Epithelial cell of proximal tubule (primary cell): Measurements from ENCODE around the gene ADAMTS19. TPM values are rescaled to one million over a fixed set of nuclear protein-coding genes. Genes with fewer than 3 reads are reported as not detected.
A peak's percentile ranks its signal among the peaks of the same experiment; 100 is the strongest.

ENCODE experiments used
- DNase-seq: peaks from one replicate; pipeline ENCODE4 v3.0.0-alpha.2; 2011; ENCODE audit warnings: low read depth
- H3K4me3 ChIP-seq: 2 replicates; pipeline ENCODE4 v1.5.1; 2011; ENCODE audit warnings: low read depth, mild to moderate bottlenecking, low read length
- total RNA-seq: library from RNA; depleted of rRNA; stranded (reverse); fragments of >200 nt; gene quantifications from 2 replicates; pipeline ENCODE4 v1.2.3, GENCODE V29; 2015
- TF ChIP-seq, protein P1 (sequence below): conservative IDR thresholded peaks from 2 replicates; pipeline ENCODE4 v1.5.1; 2012; ENCODE audit warnings: low read depth, mild to moderate bottlenecking, low read length

Gene ADAMTS19
- total RNA-seq, 1 donor from 2014 or later = 0.12 TPM

GRCh38 chr5:129652349-129653056, 192.4 kb downstream of the ADAMTS19 start:
- DNase-seq = no peak
- H3K4me3 ChIP-seq = no peak overlapping the region
- TF ChIP-seq, protein P1, sequence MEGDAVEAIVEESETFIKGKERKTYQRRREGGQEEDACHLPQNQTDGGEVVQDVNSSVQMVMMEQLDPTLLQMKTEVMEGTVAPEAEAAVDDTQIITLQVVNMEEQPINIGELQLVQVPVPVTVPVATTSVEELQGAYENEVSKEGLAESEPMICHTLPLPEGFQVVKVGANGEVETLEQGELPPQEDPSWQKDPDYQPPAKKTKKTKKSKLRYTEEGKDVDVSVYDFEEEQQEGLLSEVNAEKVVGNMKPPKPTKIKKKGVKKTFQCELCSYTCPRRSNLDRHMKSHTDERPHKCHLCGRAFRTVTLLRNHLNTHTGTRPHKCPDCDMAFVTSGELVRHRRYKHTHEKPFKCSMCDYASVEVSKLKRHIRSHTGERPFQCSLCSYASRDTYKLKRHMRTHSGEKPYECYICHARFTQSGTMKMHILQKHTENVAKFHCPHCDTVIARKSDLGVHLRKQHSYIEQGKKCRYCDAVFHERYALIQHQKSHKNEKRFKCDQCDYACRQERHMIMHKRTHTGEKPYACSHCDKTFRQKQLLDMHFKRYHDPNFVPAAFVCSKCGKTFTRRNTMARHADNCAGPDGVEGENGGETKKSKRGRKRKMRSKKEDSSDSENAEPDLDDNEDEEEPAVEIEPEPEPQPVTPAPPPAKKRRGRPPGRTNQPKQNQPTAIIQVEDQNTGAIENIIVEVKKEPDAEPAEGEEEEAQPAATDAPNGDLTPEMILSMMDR = no peak

GRCh38 chr5:129653057-129653375, 192.9 kb downstream of the ADAMTS19 start:
- no peak for DNase-seq
- H3K4me3 ChIP-seq = no peak overlapping the region
- TF ChIP-seq, protein P1 = no peak

- no peak for DNase-seq
- TF ChIP-seq, protein P1 = no peak
- H3K4me3 ChIP-seq = no peak overlapping the region
These were observed 193.3 kb downstream of the ADAMTS19 start for GRCh38 chr5:129653442-129653841.

DNA sequence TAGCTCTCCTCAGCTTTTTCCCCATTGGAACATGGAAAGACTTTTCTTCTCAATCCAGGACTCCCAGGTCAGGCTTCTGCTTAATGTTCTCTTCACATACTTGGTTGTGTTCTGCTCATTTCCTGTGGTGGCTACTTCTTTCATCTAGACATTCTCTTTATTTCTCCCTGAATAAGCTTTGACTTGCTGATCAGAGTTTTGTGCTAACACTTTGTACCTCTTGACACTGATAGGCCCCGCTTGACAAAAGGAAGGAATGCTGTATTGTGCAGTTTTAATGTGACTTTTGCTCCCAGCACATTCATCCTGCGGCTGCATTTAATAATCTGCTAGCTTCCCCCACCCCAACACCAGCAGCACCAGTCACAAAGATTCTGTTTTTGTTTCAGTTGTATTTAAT, 196.9 kb downstream of the ADAMTS19 start:
- TF ChIP-seq, protein P1 = no peak
- DNase-seq = no peak
- no peak overlapping the region for H3K4me3 ChIP-seq

- H3K4me3 ChIP-seq = no peak overlapping the region
- TF ChIP-seq, protein P1 = no peak
These were observed 198.7 kb downstream of the ADAMTS19 start for GRCh38 chr5:129658801-129659200.

DNA sequence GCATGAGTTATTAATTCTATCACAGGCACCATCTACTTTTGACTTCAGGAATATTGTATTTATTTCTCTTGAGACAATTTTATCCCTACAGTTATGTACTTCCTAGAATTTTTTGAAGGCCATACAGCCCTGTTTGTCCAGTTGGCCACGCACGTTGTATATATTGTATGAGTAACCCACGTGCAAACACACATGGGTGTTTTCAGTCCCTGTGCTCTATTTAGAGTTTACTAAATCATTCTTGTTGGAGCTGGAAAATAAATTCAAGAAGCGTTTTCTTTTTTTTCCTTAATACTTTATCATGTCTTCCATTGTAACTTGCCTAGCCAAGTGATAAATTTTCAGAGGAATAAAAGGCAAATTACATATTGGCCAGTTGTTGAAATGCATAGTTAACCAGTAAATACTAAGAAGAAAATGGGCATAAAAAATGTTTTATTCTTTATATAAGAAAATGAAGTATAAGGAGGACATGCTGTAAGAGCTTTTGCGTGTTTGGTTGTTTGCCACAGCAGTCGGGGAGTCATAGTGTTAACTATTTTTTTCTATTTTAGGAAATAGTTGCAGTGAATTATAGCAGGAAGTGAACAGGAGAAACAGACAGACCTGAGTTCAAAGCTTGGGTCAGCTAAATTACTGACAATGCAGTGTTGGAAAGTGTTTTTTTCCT, 201.4 kb downstream of the ADAMTS19 start:
- TF ChIP-seq, protein P1 = no peak
- H3K4me3 ChIP-seq = no peak overlapping the region
- DNase-seq = no peak

More at GRCh38 chr5:129658801-129659200, 198.7 kb downstream of the ADAMTS19 start:
- no peak for DNase-seq

DNA sequence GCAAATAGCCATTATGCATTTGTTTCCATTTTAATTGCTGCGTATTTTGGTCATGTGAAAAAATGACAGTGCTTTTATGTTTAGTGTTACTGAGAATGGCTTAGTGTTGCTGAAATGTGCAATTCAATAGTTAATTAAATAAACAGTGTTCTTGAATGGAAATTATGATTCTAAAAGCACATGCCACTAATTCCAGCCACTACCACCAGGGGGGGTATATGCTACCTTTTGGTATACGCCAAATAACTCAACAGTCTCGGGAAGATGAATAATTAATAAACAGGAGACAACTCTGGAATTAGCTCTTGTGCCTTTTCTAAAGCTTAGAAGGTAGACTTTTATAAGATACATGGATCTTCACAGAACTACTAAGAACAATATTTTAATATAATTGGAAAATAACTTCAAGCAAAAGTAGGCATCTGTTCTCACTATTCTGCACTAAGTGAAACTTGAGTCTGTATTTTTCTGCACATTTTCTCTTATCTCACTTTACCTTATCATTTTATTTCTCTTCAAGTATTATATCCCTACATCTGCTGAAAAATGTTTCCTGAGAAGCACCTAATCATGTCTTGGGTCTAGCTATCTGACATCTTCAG, 204.3 kb downstream of the ADAMTS19 start:
- DNase-seq = no peak
- TF ChIP-seq, protein P1 = peak; percentile 92
- no peak overlapping the region for H3K4me3 ChIP-seq
